ENCODE measurements around the gene TARS1. TPM values are rescaled to one million over a fixed set of nuclear protein-coding genes. Genes with fewer than 3 reads are reported as not detected.

TARS1 gene
- total and polyA plus RNA-seq, 2 of the 4 experiments (the other 2 are of a cell fraction): 90.8 to 175 TPM

DNA sequence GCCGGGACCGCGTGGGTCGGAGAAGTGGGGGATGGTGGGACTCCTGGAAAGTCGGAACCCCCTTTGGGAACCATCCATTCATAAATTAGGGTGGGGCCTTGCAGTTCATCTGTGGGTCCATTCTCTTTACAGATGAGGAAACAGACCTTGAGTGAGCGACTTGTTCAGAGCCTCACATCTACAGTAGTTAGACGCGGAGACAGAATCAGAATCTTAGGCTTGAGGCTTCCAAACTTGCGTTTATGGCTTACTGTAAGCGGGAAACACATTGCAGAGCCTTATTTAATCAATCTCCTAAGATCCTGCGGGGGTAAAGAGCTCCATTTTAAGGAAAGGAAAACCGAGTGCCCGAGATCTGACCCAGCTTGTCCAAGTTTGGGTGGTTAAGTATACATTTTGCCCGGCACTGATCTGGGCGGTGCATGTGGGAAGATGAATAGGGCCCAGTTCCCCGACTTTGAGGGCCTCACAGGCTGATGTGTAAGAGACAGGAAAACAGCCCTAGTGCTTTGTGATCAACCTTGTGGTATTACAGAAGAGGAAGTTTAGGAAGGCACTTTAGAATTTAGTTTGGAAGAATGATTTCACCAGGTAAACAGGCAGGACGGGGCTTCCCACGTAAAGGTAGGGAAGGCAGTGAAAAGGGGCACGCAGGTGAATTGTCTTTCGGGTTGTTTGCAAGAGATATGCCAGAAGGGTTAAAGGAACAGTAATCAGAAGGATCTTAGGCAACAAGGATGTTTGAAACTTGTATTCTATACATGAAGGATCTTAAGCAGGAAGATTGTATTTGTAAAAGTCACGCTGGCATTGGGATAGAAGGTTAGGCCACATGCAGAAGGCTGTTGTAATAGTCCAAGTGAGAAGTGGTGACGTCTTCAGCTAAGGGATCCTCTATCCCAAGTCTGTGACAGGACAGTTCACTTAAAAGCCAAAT is 744 bp downstream of the TARS1 start:
- H3K9me3 ChIP-seq (ENCODE audit: control insufficient read depth, insufficient read depth, low read length): no peaks in the 10 kb centered on the region
- no TSS peak for BruUV-seq (replicated peaks)
- H3K79me1 ChIP-seq (ENCODE audit: low read depth in 1 of 2, low read length in 2 of 2): peaks cover 20 to 48% of the 10 kb centered on the region in 2 experiments
- peak overlapping the region; percentile 68 for H3K4me3 ChIP-seq (ENCODE audit: insufficient read depth, low read depth, low read length)
- H4K5ac ChIP-seq (ENCODE audit: low read depth, low read length): peak overlapping the region; percentile 43
- no peaks in the 10 kb centered on the region for H3K27me3 ChIP-seq (ENCODE audit: control insufficient read depth, insufficient read depth, low read length)
- H3K9me1 ChIP-seq (ENCODE audit: insufficient read depth, low read length): no peaks in the 10 kb centered on the region; the same call in 1 of the 2 replicates
- H3K36me3 ChIP-seq (ENCODE audit: control insufficient read depth, insufficient read depth, low read length): peaks cover 8% of the 10 kb centered on the region
- peak overlapping the region; percentile 99 for H3K4me2 ChIP-seq (ENCODE audit: low read depth, low read length)
- intact Hi-C loops (cut with micrococcal nuclease) (loop anchor here (5.0 kb wide), 1 partner anchor 451 kb away; the partner anchor contains the start of gene ADAMTS12), in situ Hi-C loops (cut with MboI; ENCODE audit: low sequenced_read_pairs) (loop anchor here (25.0 kb wide), 1 partner anchor 1021 kb away; no protein-coding TSS in a partner anchor), dilution Hi-C loops (cut with HindIII; ENCODE audit: low sequenced_read_pairs, unreplicated experiment) (no loop called here)
- H2AK9ac ChIP-seq (replicated peaks; ENCODE audit: low read depth, low read length, poor library complexity): peak overlapping the region; percentile 97
- H3K56ac ChIP-seq (ENCODE audit: extremely low read depth, insufficient read depth, low read length): peak overlapping the region; percentile 98
- peak overlapping the region; percentile 95 for H3K9ac ChIP-seq (ENCODE audit: low read depth, low read length)
- peak overlapping the region; percentile 94 for H3K23ac ChIP-seq (ENCODE audit: low read depth, low read length)
- ATAC-seq (ENCODE audit: low read depth) (no peak), DNase-seq (peak; percentile 73)
- H3K18ac ChIP-seq (ENCODE audit: low read depth, low read length): peak overlapping the region; percentile 54
- ChIA-PET POLR2A (ENCODE audit: unreplicated experiment) (interaction anchor here (0.6 kb wide), 1 partner anchor 11 kb away, joined by 4 read pairs; no protein-coding TSS in a partner anchor), CTCF (interaction anchor here (0.5 to 1.9 kb wide), 4 partner anchors 45 to 1561 kb away, joined by 3 to 10 read pairs (median 4); no protein-coding TSS in a partner anchor)
- peak overlapping the region; percentile 97 for H4K91ac ChIP-seq (ENCODE audit: insufficient read depth, low read depth, low read length)
- H2AFZ ChIP-seq (replicated peaks; ENCODE audit: low read length, poor library complexity): peak overlapping the region; percentile 96
- peaks cover 40% of the 10 kb centered on the region for H4K20me1 ChIP-seq (ENCODE audit: insufficient read depth, low read length)
- TF ChIP-seq CEBPB (IDR thresholded peaks at IDR 0.05; ENCODE audit: low read depth, low read length) (peak; percentile 66), RFX5 (IDR thresholded peaks at IDR 0.05; ENCODE audit: low read depth, low read length) (no peak), NFE2L2 (IDR thresholded peaks at IDR 0.05; ENCODE audit: low read depth, low read length) (no peak), FOS (IDR thresholded peaks at IDR 0.05; ENCODE audit: low read depth, low read length) (no peak), SMC3 (IDR thresholded peaks at IDR 0.05; ENCODE audit: low read depth, low read length) (no peak), RCOR1 (IDR thresholded peaks at IDR 0.05; ENCODE audit: insufficient replicate concordance, low read length) (no peak), BHLHE40 (IDR thresholded peaks at IDR 0.05; ENCODE audit: low read depth, low read length) (no peak), MXI1 (IDR thresholded peaks at IDR 0.05; ENCODE audit: borderline replicate concordance, low read depth, low read length) (peak; percentile 45; the same call in 1 of the 2 replicates), CHD1 (IDR thresholded peaks at IDR 0.05; ENCODE audit: low read depth, low read length) (0 out of 2 replicates have a peak, but pooled peaks have one; percentile 30), MAFK (IDR thresholded peaks at IDR 0.05; ENCODE audit: low read depth, low read length) (no peak), RAD21 (IDR thresholded peaks at IDR 0.05; ENCODE audit: low read length) (no peak), POLR2A (IDR thresholded peaks at IDR 0.05; ENCODE audit: low read depth, low read length) (peak; percentile 6)
- TF ChIP-seq, protein P1, sequence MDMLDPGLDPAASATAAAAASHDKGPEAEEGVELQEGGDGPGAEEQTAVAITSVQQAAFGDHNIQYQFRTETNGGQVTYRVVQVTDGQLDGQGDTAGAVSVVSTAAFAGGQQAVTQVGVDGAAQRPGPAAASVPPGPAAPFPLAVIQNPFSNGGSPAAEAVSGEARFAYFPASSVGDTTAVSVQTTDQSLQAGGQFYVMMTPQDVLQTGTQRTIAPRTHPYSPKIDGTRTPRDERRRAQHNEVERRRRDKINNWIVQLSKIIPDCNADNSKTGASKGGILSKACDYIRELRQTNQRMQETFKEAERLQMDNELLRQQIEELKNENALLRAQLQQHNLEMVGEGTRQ (IDR thresholded peaks at IDR 0.05; ENCODE audit: low read depth, low read length): peak; percentile 23; the same call in 1 of the 2 replicates
- TF ChIP-seq, protein P2, sequence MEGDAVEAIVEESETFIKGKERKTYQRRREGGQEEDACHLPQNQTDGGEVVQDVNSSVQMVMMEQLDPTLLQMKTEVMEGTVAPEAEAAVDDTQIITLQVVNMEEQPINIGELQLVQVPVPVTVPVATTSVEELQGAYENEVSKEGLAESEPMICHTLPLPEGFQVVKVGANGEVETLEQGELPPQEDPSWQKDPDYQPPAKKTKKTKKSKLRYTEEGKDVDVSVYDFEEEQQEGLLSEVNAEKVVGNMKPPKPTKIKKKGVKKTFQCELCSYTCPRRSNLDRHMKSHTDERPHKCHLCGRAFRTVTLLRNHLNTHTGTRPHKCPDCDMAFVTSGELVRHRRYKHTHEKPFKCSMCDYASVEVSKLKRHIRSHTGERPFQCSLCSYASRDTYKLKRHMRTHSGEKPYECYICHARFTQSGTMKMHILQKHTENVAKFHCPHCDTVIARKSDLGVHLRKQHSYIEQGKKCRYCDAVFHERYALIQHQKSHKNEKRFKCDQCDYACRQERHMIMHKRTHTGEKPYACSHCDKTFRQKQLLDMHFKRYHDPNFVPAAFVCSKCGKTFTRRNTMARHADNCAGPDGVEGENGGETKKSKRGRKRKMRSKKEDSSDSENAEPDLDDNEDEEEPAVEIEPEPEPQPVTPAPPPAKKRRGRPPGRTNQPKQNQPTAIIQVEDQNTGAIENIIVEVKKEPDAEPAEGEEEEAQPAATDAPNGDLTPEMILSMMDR (conservative IDR thresholded peaks at IDR 0.05; ENCODE audit: low read depth, low read length): no peak
- H2AK5ac ChIP-seq (ENCODE audit: low read depth, low read length): peak overlapping the region; percentile 91
- peak overlapping the region; percentile 91 for H2BK5ac ChIP-seq (ENCODE audit: low read depth, low read length, poor library complexity, severe bottlenecking)
- H2BK15ac ChIP-seq (ENCODE audit: low read depth, low read length): peak overlapping the region; percentile 7; the same call in 2 of the 3 replicates
- WGBS, 2 experiments (ENCODE audit: extremely low coverage in 2 of 2, insufficient read length in 1 of 2): 2% methylated on average over 9 of the region's 22 CpGs; no CpG with 5 or more reads in 1 of the 2 experiments
- no peak overlapping the region for H2BK20ac ChIP-seq (ENCODE audit: low read depth, low read length)
- peak overlapping the region; percentile 99 for H3K14ac ChIP-seq (replicated peaks; ENCODE audit: low read depth, low read length)
- peak overlapping the region; percentile 99 for H3K4ac ChIP-seq (ENCODE audit: low read depth, low read length)
- peak overlapping the region; percentile 97 for H3K27ac ChIP-seq (ENCODE audit: insufficient read depth, low read length)
- H3K4me1 ChIP-seq (ENCODE audit: control insufficient read depth, insufficient read depth, low read length): peaks cover 2% of the 10 kb centered on the region; the same call in 1 of the 2 replicates
- H4K8ac ChIP-seq (ENCODE audit: low read depth in 2 of 2, low read length in 2 of 2): peak overlapping the region; percentile 76 to 96
- peak overlapping the region; percentile 51; the same call in 1 of the 2 replicates for H2BK120ac ChIP-seq (ENCODE audit: low read depth, low read length)

All from IMR-90 (cell line).